HEK293T (cell line): ENCODE results near the gene COQ9.

Experiments
- BHLHE40 ChIP-seq: fragments of 450-650 bp; IDR thresholded peaks from 2 replicates; pipeline ENCODE4 v1.6.1; 2016; ENCODE audit warnings: mild to moderate bottlenecking, moderate library complexity, borderline replicate concordance
- CTBP1 ChIP-seq: fragments of 450-650 bp; IDR thresholded peaks from 2 replicates; pipeline ENCODE4 v1.6.1; 2016; ENCODE audit warnings: borderline replicate concordance
- FOXA1 ChIP-seq: fragments of 450-650 bp; IDR thresholded peaks from 2 replicates; pipeline ENCODE4 v1.6.1; 2016; ENCODE audit warnings: mild to moderate bottlenecking
- FOXM1 ChIP-seq: fragments of 450-650 bp; IDR thresholded peaks from 2 replicates; pipeline ENCODE4 v1.6.1; 2017; ENCODE audit warnings: mild to moderate bottlenecking, borderline replicate concordance
- HDGF ChIP-seq: fragments of 450-650 bp; IDR thresholded peaks from 2 replicates; pipeline ENCODE4 v1.6.1; 2017; ENCODE audit warnings: antibody characterized with exemption, borderline replicate concordance
- L3MBTL2 ChIP-seq: fragments of 450-650 bp; conservative IDR thresholded peaks from 2 replicates; pipeline ENCODE4 v1.6.1; 2016; ENCODE audit warnings: mild to moderate bottlenecking
- NFRKB ChIP-seq: fragments of 450-650 bp; IDR thresholded peaks from 2 replicates; pipeline ENCODE4 v1.6.1; 2016; ENCODE audit warnings: mild to moderate bottlenecking, moderate library complexity
- SP1 ChIP-seq: fragments of 450-650 bp; IDR thresholded peaks from 2 replicates; pipeline ENCODE4 v1.6.1; 2017

DNA sequence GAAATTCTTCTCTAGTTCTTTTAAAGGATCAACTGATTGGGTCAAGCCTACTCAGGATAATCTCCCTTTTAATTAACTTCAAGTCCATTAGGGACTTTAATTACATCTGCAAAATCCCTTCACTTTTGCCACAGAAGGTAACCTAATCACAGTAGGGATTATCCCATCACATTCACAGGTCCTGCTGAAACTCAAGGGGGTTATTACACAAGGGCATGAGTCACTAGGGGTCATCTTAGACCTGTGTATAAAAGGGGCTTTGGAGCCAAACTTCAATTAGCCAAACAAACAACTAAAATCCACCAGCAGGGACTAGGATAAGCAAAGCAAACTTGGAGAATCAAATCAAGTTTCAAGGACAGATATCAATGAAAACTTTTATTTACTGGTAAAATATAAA is 19.5 kb upstream of the COQ9 start:
- TF ChIP-seq FOXM1 (no peak), CTBP1 (no peak), L3MBTL2 (no peak), BHLHE40 (no peak), NFRKB (no peak), HDGF (no peak), FOXA1 (no peak), SP1 (no peak)
